ENCODE measurements around the gene ACACA. TPM values are rescaled to one million over a fixed set of nuclear protein-coding genes. Genes with fewer than 3 reads are reported as not detected.

ACACA gene
- total and polyA plus RNA-seq, 2 donors (not counting 3 experiments of a cell fraction or from before 2014, with no cell fraction given), result 55.3 to 124 TPM

GRCh38 chr17:37116671-37117185 lies 289.9 kb downstream of the ACACA start:
- Histone ChIP-seq H3K9me1 (replicated peaks; ENCODE audit: control insufficient read depth, extremely low read depth, insufficient read depth, low read length) (no peaks in the 10 kb centered on the region), H3K27me3 (ENCODE audit: control insufficient read depth in 2 of 2, insufficient read depth in 2 of 2, low read length in 2 of 2) (no peaks in the 10 kb centered on the region), H3K4me3 (replicated peaks in 1 of 3; ENCODE audit: insufficient read depth in 1 of 3, low read depth in 1 of 3, low read length in 3 of 3) (no peak overlapping the region), H3K4me1 (ENCODE audit: control insufficient read depth, extremely low read depth, insufficient read depth, low read length) (no peaks in the 10 kb centered on the region), H2AFZ (ENCODE audit: low read depth, low read length) (no peak overlapping the region), H3K4me2 (ENCODE audit: insufficient read depth, low read length) (no peak overlapping the region), H4K20me1 (replicated peaks; ENCODE audit: control insufficient read depth, extremely low read depth, insufficient read depth, low read length) (no peaks in the 10 kb centered on the region), H3K9me3 (replicated peaks; ENCODE audit: control insufficient read depth, insufficient read depth, low read length) (no peaks in the 10 kb centered on the region), H3K79me2 (ENCODE audit: control insufficient read depth, insufficient read depth, low read length) (no peaks in the 10 kb centered on the region), H3K27ac (ENCODE audit: insufficient read depth, low read depth, low read length) (no peak overlapping the region), H3K36me3 (ENCODE audit: control insufficient read depth in 2 of 2, extremely low read depth in 1 of 2, insufficient read depth in 2 of 2, low read length in 2 of 2) (peaks cover 11 to 13% of the 10 kb centered on the region in 2 experiments), H3K9ac (replicated peaks; ENCODE audit: extremely low read depth, insufficient read depth, low read length) (no peak overlapping the region)
- CTCF ChIA-PET, result no interaction called here
- intact Hi-C loops (cut with micrococcal nuclease), result no loop called here
- DNase-seq (ENCODE audit: low read depth, low spot score) (no peak), FAIRE-seq (no peak)
- POLR2A ChIA-PET, result no interaction called here
- BruUV-seq (replicated peaks), result no TSS peak
- dilution Hi-C loops (cut with MboI; ENCODE audit: extremely low pct_ligation_motif_present, low sequenced_read_pairs), result no loop called here
- TF ChIP-seq MYC (IDR thresholded peaks at IDR 0.05; ENCODE audit: low read depth, low read length) (no peak), CTCF (IDR thresholded peaks at IDR 0.05; ENCODE audit: extremely low read depth in 1 of 2, insufficient read depth in 1 of 2, low read depth in 1 of 2, low read length in 2 of 2) (no peak), MAX (IDR thresholded peaks at IDR 0.05; ENCODE audit: insufficient read depth, insufficient read length) (no peak), FOS (IDR thresholded peaks at IDR 0.05; ENCODE audit: borderline replicate concordance, insufficient read depth, low read length) (no peak), EZH2 (IDR thresholded peaks at IDR 0.05; ENCODE audit: borderline replicate concordance, low read depth, low read length, severe bottlenecking) (no peak), GATA2 (IDR thresholded peaks at IDR 0.05; ENCODE audit: insufficient read depth, insufficient read length, low read depth, low read length) (no peak), JUN (IDR thresholded peaks at IDR 0.05; ENCODE audit: borderline replicate concordance, insufficient read depth, insufficient read length, low read depth) (no peak), POLR2AphosphoS5 (IDR thresholded peaks at IDR 0.05; ENCODE audit: insufficient read depth, low read depth, low read length) (no peak), POLR2A (IDR thresholded peaks at IDR 0.05; ENCODE audit: low read depth, low read length) (no peak)

Data from endothelial cell of umbilical vein (primary cell).